ENCODE measurements around the gene LARGE1.

- TF ChIP-seq, protein P1, sequence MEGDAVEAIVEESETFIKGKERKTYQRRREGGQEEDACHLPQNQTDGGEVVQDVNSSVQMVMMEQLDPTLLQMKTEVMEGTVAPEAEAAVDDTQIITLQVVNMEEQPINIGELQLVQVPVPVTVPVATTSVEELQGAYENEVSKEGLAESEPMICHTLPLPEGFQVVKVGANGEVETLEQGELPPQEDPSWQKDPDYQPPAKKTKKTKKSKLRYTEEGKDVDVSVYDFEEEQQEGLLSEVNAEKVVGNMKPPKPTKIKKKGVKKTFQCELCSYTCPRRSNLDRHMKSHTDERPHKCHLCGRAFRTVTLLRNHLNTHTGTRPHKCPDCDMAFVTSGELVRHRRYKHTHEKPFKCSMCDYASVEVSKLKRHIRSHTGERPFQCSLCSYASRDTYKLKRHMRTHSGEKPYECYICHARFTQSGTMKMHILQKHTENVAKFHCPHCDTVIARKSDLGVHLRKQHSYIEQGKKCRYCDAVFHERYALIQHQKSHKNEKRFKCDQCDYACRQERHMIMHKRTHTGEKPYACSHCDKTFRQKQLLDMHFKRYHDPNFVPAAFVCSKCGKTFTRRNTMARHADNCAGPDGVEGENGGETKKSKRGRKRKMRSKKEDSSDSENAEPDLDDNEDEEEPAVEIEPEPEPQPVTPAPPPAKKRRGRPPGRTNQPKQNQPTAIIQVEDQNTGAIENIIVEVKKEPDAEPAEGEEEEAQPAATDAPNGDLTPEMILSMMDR (conservative IDR thresholded peaks at IDR 0.05; ENCODE audit: low read length) = no peak
- no peak for TF ChIP-seq EZH2phosphoT487 (IDR thresholded peaks at IDR 0.05; ENCODE audit: borderline replicate concordance)
These were observed 11.1 kb upstream of the LARGE1 start for GRCh38 chr22:33931406-33931805.
